GM18867 (cell line): Measurements from ENCODE around the gene HTRA3.
A peak's percentile ranks its signal among the peaks of the same experiment; 100 is the strongest.

Experiments
- ATAC-seq: cut with Tn5 transposase; IDR thresholded peaks from one replicate; pipeline ENCODE4 v1.9.1; 2021; ENCODE audit warnings: mild to moderate bottlenecking, moderate library complexity; ENCODE audit not compliant: unreplicated experiment

Gene HTRA3

GRCh38 chr4:8265171-8265929 lies 4.2 kb upstream of the HTRA3 start:
- ATAC-seq = no peak

- ATAC-seq = no peak
Measured at GRCh38 chr4:8266088-8266487, 3.5 kb upstream of the HTRA3 start.

GRCh38 chr4:8266508-8266907 lies 3.0 kb upstream of the HTRA3 start:
- no peak for ATAC-seq

- peak; percentile 71 for ATAC-seq
Measured at GRCh38 chr4:8267077-8267476, 2.5 kb upstream of the HTRA3 start.

DNA sequence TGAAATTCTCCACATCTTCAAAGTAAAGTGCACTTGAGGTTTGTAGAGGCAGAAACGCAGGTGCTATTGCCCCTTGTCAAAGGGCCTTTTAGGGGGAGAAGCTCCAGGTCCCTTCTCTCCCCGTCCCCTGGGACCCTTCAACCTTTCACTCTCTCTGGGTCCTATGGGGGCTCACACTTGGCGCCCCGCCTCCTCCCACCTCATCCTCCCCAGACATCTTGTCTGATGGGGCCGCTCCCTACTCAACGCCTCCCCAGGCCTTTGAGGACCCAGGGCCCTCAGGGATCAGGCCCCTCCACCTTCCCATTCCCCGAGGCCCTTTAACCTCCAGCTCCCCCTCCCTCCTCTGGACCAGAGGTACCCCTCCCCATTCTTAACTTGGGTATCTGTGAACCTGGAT lies 1.3 kb upstream of the HTRA3 start:
- no peak for ATAC-seq

DNA sequence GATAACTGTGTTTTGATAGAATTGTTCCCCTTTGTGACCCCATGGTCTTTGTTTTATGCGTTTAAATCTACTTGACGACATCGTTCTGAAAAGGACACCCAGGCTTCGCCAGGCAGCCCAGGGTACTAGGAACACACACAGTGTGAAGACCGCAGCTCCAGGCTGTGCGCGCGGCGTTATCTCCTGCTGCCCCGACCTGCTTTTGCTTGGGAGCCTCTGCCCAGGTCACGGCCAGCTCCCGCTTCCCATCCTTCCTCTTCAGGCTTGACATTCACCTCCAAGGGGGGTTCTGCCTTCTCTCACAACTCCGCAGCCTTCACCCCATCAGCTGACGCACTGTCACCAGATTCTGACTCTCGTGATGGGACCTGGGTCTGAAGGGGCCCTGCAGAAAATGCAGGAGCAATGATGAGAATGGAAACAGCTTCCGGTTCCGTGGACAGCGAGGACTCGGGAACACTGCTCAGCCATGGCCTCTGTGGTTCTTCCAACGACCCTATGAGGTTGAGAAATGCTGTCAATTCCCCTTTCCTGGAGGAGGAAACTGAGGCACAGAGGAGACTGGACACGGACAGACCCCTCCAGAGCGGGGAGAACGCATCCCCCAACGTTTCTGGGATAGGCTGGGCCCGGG lies 536 bp upstream of the HTRA3 start:
- ATAC-seq = no peak

DNA sequence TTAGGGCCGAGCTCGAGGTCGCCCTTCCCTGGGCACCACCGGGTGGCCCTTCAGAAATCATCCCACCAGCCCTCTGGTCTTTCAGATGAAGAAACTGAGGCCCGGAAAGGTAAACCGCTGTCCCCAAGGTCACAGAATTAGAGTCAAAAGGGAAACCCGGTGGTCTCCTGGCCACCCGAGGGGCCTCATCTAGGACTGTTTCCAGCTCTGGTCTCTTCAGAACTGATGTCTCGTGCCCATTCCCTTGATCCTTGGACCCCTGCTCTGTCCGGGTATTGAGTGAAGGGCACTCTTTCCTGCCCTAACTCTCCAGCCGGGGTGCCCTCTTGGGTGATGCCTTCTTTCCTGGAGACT lies 841 bp downstream of the HTRA3 start:
- no peak for ATAC-seq

DNA sequence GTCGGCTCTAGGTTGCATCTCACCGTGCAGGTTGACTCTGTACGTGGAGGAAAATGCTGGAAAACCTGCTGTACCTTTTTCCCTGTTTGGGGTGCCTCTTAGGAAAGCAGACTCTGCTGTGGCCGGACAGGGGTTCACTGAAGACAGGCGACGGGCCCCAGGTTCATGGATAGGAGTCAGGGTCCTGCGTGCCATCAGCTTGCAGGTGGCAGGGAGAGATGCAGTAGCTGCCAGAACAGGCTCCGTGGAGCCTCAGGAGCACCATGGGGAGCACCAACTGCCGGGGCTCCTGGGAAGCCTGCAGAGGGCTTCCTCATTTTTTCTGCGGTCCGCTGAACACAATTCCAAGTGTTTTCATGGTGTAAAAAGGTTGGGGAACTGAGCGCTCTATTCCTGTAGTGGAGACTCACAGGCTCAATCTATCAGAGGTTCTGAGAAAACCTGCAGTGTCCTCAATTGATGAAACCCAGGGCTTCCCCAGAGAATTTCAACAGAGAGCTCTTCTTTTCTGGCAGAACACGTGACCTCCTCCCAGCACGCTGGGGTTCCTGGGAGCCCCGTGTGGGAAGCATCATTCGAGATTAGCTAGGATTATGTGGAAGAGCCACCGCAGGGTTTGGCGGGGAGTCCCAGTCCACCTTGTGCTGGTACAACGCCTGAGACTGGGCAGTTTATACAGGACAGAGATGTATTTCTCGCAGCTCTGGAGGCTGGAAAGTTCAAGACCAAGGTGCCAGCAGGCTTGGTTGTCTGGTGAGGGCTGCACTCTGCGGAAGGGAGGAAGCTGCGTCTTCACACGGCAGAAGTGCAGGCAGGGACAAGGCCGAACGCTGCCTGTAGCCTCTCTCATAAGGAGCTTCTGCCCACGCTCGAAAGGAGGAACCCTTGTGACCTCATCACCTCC lies 1.6 kb downstream of the HTRA3 start:
- ATAC-seq = no peak

GRCh38 chr4:8271821-8272220 lies 2.3 kb downstream of the HTRA3 start:
- ATAC-seq = no peak

DNA sequence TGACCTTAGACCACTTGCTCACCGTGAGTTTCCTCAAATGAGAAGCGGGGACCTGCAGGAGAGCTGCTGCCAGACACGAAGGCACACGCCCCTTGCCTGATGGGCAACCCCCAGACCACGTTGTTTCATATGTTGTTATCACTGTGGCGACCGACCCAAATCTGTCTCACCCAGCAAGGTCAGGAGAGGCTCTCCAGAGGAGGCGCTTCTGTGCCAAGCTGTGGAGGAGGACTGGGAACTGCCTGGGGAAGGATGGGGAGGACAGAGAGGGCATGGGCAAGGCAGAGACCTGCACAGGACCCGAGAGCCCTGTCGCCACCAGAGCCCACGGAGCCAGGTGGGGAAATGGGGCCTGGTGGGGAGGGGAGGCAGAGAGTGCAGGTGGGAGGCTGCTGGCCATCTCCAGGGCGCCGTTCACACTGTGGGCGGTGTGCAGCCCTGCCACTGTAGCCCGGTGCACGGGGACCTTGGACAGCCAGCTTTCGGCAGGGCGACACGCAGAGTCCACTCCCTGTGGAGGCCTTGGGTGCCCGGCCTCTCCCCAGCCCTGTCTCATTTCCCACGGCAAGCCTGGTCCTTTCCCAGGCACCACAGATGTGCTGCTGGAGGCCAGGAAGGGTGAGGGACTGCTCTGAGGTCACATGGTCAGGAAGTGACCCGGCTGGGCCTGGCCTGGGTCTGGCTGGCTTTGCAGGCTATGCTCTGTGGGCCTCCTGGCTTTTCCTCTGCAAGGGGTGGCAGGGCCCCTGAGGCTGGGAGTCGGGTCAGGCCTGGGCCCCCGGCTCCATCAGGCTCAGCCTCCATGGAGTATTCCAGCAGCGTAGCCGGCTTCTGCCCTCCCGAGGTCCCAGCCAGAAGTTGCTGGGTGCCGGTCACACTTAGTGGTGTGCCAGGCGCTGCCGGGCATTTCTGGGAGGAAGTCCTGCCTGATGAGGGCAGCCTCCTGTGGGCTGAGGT lies 3.2 kb downstream of the HTRA3 start:
- ATAC-seq = no peak

GRCh38 chr4:8273450-8273849 lies 3.9 kb downstream of the HTRA3 start:
- ATAC-seq = no peak

DNA sequence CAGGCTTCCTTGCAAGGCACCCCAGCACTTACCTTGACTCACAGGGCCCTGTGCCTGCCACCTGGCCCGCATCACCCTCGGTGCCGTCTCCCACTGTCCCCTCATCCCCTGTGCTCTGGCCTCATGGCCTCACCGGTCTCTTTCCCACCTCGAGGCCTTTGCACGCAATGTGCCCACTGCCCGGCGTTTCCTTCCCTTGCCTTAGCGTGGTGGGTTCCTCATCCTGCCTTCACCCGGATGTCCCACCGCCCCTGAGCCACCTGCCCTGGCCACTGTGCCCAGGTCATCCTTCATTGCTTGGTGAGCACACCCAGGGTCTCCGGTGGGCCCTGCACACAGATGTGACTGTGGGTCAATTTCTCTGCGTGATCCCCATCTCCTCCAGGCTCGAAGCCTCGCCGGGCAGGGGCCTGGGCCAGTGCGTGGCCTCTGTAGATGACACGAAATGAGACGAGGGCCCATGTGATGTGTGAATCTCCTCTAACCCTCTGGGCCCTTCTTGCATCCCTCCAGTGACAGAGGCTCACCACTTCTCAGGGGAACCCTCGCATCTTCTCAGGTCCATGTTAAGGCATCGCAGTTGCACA lies 4.6 kb downstream of the HTRA3 start:
- ATAC-seq = no peak

- ATAC-seq = no peak
Measured at GRCh38 chr4:8274765-8275547, 5.4 kb downstream of the HTRA3 start.

DNA sequence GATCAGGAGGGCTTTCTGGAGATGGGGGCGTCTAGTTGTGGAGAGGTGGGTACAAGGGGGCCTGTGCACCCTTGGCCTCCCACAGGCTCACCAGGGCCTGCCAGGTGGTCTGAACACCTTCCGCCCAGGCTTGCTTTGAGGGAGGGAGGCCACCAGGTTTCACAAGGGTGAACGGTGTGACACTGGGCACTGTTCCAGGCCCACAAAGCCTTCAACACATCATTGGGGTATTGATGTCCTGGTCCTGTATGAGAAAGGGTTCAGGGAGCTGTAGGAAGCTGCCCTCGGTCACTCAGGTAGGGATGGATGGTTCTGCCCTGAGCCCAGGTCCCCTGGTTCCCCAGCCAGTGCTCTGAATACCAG lies 6.0 kb downstream of the HTRA3 start:
- no peak for ATAC-seq

- ATAC-seq = no peak
Measured at GRCh38 chr4:8276358-8277240, 7.0 kb downstream of the HTRA3 start.

GRCh38 chr4:8277356-8278008 lies 7.9 kb downstream of the HTRA3 start:
- ATAC-seq = no peak

GRCh38 chr4:8278009-8278395 lies 8.4 kb downstream of the HTRA3 start:
- ATAC-seq = no peak
